Activated naive CD8-positive, alpha-beta T cell treated with anti-CD3 and anti-CD28 coated beads, Interleukin-2, amount 10 ng/mL, durations not matched to agents 7 days and 5 days (primary cell): ENCODE results near the gene REPS1. TPM values are rescaled to one million over a fixed set of nuclear protein-coding genes. Genes with fewer than 3 reads are reported as not detected.
"Not testable (repeated sequence)": the region's sequence is repeated elsewhere in the genome, so short reads cannot be mapped to it uniquely, and the experiment has no call there.

Experiments
- ATAC-seq: fragments of 150-1000 bp; cut with Tn5 transposase; one replicate; pipeline ENCODE4 v1.10.0; 2021; ENCODE audit warnings: low read depth, moderate library complexity
- POLR2A ChIA-PET: fragments of 350-600 bp; sonication (Branson Sonifier 250); formaldehyde crosslinking; loops from one replicate; lab custom pipeline; 2021; ENCODE audit warnings: antibody characterized with exemption; lab: Charles Lee
- DNase-seq: peaks from one replicate; pipeline ENCODE4 v3.0.0; 2021
- H3K27ac Mint-ChIP-seq: one replicate; pipeline ENCODE4 v1.8.0; 2022; ENCODE audit warnings: mild to moderate bottlenecking, mixed read lengths
- H3K27me3 Mint-ChIP-seq: one replicate; pipeline ENCODE4 v1.8.0; 2022; ENCODE audit warnings: mild to moderate bottlenecking, moderate library complexity, mixed read lengths
- H3K36me3 Mint-ChIP-seq: one replicate; pipeline ENCODE4 v1.8.0; 2021; ENCODE audit warnings: mild to moderate bottlenecking, mixed read lengths
- H3K4me1 Mint-ChIP-seq: one replicate; pipeline ENCODE4 v1.8.0; 2021; ENCODE audit warnings: mixed read lengths
- H3K4me3 Mint-ChIP-seq: one replicate; pipeline ENCODE4 v1.8.0; 2022; ENCODE audit warnings: mild to moderate bottlenecking, moderate library complexity, mixed read lengths
- H3K9me3 Mint-ChIP-seq: one replicate; pipeline ENCODE4 v1.8.0; 2021; ENCODE audit warnings: mixed read lengths
- total RNA-seq, 2 experiments: library from RNA; stranded (reverse); gene quantifications; one replicate each; pipeline ENCODE4 v1.2.3, GENCODE V29; 2021

REPS1 gene
- total RNA-seq, 2 experiments from 2014 or later, result 50.5 to 51.3 TPM

DNA sequence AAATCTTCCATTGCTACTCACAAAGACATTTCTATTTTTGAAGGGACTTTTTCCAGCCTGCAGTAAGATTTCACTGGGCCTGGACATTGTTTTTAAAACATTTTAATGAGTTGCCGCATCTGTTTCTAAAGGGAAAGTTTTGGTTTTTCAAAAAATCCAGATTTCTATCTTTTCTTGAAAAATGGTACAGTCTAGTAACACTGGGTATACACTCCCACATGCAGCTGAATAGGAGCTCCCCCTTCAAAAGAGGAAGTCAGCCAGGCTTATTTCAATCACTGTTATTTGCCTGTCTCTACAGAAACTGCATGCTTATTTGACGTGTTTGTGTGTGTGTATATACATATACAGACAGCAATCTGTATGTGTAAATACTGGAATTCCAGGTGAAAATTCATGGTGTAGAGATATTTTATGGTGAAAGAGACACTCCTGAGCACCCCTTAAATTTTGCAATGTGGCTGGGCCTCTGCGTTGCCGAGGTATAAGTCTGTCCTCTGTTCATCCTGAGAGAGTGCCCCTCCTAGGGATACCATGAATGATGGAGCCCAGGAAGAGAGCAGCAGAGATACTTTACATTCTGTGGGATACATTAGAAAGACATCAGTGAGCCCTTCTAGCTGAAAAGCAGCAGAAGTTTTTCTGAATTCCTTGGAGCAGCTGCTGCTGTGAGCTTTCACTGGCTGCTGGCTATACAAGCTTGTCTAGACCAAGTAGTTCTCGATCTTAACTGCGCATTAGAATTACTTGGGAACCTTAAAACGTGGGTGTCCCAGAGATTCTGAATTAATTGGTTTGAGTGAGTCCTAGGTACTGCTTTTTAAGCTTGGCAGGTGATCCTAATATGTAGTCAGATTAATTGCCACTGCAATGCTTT lies 28.5 kb upstream of the REPS1 start:
- ATAC-seq (no peak), DNase-seq (no peak)
- Mint-ChIP-seq H3K36me3 (no peaks in the 10 kb centered on the region), H3K4me1 (no peaks in the 10 kb centered on the region), H3K27me3 (peaks cover 11% of the 10 kb centered on the region), H3K27ac (no peak overlapping the region), H3K4me3 (no peak overlapping the region), H3K9me3 (no peaks in the 10 kb centered on the region)
- POLR2A ChIA-PET, result no interaction called here

DNA sequence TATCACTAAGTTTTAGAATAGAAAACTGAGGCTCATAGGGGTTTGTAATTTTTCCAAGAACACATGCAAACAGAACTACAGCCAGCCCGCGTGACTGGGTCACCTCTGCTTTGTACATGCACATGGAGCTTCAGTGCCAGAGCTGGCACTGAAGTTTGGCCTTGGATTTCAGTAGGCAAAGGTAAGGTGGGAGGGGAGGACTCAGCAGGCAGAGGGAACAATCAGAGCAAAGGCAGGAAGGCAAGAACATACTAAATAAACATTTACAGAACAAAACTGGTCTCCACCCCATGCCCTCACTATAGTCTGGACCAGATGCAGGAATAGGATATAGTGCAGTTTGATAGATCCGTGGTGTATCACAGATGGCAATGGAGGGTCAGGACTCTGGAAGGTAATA lies 26.9 kb upstream of the REPS1 start:
- no peak overlapping the region for H3K27ac Mint-ChIP-seq
- no peak overlapping the region for H3K4me3 Mint-ChIP-seq
- ATAC-seq, result no peak
- POLR2A ChIA-PET, result no interaction called here
- peaks cover 11% of the 10 kb centered on the region for H3K27me3 Mint-ChIP-seq
- no peaks in the 10 kb centered on the region for H3K4me1 Mint-ChIP-seq
- H3K9me3 Mint-ChIP-seq, result no peaks in the 10 kb centered on the region
- no peak for DNase-seq
- H3K36me3 Mint-ChIP-seq, result no peaks in the 10 kb centered on the region

DNA sequence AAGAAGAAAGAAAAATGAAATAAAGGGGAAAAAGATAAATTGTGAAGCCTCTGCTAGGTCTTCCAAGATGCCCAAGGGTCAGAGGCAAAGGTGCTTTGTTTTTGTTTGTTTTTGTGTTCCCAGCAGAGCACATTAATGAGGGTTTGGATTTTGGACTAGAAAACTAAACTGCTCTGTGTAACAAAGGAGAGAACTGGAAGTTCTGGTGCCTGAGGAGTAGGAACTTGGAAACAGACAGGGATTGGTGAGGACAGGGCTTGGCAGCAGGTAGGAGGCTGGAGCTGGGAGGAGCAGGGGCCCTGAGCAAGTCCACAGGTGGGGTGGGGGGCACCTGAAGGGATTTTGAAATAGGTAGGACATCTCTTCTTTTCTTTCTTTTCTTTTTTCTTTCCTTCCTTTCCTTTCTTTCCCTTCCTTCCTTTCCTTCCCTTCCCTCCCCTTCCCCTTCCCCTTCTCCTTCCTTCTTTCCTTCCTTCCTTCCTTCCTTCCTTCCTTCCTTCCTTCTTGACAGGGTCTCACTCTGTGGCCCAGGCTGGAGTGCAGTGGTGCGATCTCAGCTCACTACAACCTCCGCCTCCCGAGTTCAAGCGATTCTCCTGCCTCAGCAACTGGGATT lies 25.2 kb upstream of the REPS1 start:
- Mint-ChIP-seq H3K27me3 (peaks cover 11% of the 10 kb centered on the region), H3K4me3 (no peak overlapping the region), H3K9me3 (no peaks in the 10 kb centered on the region), H3K36me3 (no peaks in the 10 kb centered on the region), H3K4me1 (no peaks in the 10 kb centered on the region), H3K27ac (no peak overlapping the region)
- ATAC-seq (no peak), DNase-seq (no peak)
- POLR2A ChIA-PET, result no interaction called here

DNA sequence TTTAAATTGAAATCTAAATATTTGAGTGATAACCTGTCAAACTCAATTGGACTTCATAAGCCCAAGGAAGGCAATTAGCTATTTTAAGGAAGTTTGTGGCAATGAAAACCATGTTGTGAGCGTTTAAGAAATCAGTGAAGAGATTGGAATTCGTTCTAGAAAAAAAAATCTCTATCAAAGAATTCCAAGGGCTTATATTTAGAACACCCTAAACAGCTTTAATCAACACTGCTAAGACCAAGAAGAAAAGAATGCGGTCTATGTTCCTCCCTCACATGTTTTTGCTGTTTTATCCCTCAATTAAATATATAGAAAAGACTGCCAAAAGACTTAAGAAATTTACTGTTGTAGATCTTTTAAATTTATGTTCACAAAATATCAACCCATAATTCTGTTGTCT lies 23.9 kb upstream of the REPS1 start:
- H3K27ac Mint-ChIP-seq, result no peak overlapping the region
- ATAC-seq, result no peak
- no peak overlapping the region for H3K4me3 Mint-ChIP-seq
- no peaks in the 10 kb centered on the region for H3K9me3 Mint-ChIP-seq
- POLR2A ChIA-PET, result no interaction called here
- H3K27me3 Mint-ChIP-seq, result peaks cover 11% of the 10 kb centered on the region
- no peaks in the 10 kb centered on the region for H3K36me3 Mint-ChIP-seq
- no peaks in the 10 kb centered on the region for H3K4me1 Mint-ChIP-seq
- no peak for DNase-seq

DNA sequence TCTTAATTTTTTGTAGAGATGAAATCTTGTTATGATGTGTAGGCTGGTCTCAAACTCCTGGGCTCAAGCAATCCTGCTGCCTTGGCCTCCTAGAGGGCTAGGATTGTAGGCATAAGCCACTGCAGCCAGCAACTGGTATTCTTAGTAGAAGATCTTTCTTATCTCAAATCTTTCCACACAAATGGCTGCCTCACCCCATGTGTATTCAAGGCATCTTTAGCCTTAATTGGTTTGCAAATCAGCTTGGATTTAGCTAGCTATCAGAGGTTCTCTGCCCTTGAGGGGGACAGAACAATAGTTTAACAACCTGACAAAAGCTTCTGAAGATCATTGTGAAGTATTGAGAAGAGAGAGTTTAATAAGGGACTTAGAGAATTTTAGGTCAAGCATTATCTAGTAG lies 22.6 kb upstream of the REPS1 start:
- POLR2A ChIA-PET, result no interaction called here

DNA sequence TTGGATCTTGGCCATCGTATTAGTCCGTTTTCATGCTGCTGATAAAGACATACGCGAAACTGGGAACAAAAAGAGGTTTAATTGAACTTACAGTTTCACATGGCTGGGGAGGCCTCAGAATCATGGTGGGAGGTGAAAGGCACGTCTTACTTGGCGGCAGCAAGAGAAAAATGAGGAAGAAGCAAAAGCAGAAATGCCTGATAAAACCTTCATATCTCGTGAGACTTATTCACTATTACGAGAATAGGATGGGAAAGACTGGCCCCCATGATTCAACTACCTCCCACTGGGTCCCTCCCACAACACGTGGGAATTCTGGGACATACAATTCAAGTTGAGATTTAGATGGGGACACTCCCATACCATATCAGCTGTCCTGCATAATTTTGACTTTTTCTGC lies 20.1 kb upstream of the REPS1 start:
- POLR2A ChIA-PET, result no interaction called here

More for the DNA sequence above, 22.6 kb upstream of the REPS1 start:
- H3K27ac Mint-ChIP-seq, result no peak overlapping the region
- ATAC-seq (no peak), DNase-seq (no peak)
- peaks cover 11% of the 10 kb centered on the region for H3K27me3 Mint-ChIP-seq
- H3K36me3 Mint-ChIP-seq, result no peaks in the 10 kb centered on the region
- H3K4me3 Mint-ChIP-seq, result no peak overlapping the region
- no peaks in the 10 kb centered on the region for H3K4me1 Mint-ChIP-seq
- H3K9me3 Mint-ChIP-seq, result no peaks in the 10 kb centered on the region

DNA sequence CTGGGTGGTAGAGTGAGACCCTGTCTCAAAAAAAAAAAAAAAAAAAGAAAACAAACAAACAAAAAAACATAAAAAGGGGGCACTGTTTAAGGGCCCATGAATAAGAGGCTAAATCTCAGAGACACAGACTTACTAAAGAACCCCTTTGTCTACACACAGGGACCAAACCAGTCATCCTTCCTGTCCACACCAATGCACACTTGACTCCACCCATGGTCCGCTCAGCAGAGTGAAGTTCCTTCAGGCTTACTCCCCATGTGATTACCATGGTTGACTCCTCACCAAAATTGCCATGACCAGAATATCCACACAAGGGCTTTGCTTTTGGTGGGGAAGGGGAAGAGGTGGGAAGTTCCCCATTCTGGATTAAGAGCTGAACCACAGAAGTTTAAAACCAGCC lies 19.4 kb upstream of the REPS1 start:
- DNase-seq, result no peak
- POLR2A ChIA-PET, result no interaction called here

More for the DNA sequence above, 20.1 kb upstream of the REPS1 start:
- H3K36me3 Mint-ChIP-seq, result no peaks in the 10 kb centered on the region
- H3K27me3 Mint-ChIP-seq, result peaks cover 13% of the 10 kb centered on the region
- ATAC-seq, result no peak
- no peak overlapping the region for H3K4me3 Mint-ChIP-seq
- H3K9me3 Mint-ChIP-seq, result no peaks in the 10 kb centered on the region
- H3K27ac Mint-ChIP-seq, result no peak overlapping the region
- no peaks in the 10 kb centered on the region for H3K4me1 Mint-ChIP-seq
- DNase-seq, result no peak

DNA sequence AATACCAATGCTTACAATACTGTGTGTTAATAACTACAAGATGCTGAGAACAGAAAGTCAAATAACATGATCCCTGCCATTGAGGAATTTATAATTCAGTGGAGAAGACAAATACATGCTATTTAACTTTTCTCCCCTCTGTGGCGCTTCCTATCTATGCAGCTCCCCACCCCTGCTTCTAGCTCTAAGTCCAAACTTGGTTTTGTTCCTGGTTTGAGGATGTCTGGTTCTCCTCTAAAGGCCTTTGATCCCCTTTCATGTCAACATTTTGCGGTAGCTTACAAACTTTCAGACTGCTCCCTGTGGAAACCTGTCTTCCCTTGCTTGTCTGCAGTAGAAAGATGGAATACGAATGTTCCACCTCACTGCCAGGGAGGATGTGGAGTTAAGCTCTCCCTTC lies 18.4 kb upstream of the REPS1 start:
- H3K27ac Mint-ChIP-seq, result no peak overlapping the region
- POLR2A ChIA-PET, result no interaction called here
- H3K9me3 Mint-ChIP-seq, result no peaks in the 10 kb centered on the region
- no peaks in the 10 kb centered on the region for H3K4me1 Mint-ChIP-seq
- H3K27me3 Mint-ChIP-seq, result peaks cover 8% of the 10 kb centered on the region
- H3K4me3 Mint-ChIP-seq, result no peak overlapping the region
- ATAC-seq (no peak), DNase-seq (no peak)
- no peaks in the 10 kb centered on the region for H3K36me3 Mint-ChIP-seq

More for the DNA sequence above, 19.4 kb upstream of the REPS1 start:
- Mint-ChIP-seq H3K27me3 (peaks cover 8% of the 10 kb centered on the region), H3K4me1 (no peaks in the 10 kb centered on the region), H3K36me3 (no peaks in the 10 kb centered on the region), H3K4me3 (no peak overlapping the region), H3K9me3 (no peaks in the 10 kb centered on the region), H3K27ac (no peak overlapping the region)
- no peak for ATAC-seq

DNA sequence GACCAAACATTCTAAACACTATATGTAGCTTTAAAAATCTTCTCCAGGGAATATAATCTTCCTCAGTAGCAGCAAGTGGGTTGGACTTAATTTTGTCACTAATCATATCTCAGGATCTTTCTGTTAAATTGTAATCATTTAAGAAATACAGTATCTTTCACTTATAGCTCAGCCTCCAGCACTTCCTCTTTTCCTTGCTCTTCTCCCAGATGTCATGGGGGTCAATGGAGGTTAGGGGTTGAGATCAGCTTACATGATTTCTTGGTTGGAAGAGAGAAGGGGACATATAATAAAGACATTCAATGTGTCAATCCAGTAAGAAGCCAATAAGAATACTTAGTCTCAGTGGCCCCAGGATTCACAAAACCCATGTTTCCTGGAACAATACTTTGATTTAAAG lies 15.7 kb upstream of the REPS1 start:
- no peak for ATAC-seq
- H3K27ac Mint-ChIP-seq, result no peak overlapping the region
- peaks cover 2% of the 10 kb centered on the region for H3K4me1 Mint-ChIP-seq
- POLR2A ChIA-PET, result no interaction called here
- no peak for DNase-seq
- peaks cover 1% of the 10 kb centered on the region for H3K36me3 Mint-ChIP-seq
- no peak overlapping the region for H3K4me3 Mint-ChIP-seq
- H3K9me3 Mint-ChIP-seq, result no peaks in the 10 kb centered on the region
- peaks cover 8% of the 10 kb centered on the region for H3K27me3 Mint-ChIP-seq

DNA sequence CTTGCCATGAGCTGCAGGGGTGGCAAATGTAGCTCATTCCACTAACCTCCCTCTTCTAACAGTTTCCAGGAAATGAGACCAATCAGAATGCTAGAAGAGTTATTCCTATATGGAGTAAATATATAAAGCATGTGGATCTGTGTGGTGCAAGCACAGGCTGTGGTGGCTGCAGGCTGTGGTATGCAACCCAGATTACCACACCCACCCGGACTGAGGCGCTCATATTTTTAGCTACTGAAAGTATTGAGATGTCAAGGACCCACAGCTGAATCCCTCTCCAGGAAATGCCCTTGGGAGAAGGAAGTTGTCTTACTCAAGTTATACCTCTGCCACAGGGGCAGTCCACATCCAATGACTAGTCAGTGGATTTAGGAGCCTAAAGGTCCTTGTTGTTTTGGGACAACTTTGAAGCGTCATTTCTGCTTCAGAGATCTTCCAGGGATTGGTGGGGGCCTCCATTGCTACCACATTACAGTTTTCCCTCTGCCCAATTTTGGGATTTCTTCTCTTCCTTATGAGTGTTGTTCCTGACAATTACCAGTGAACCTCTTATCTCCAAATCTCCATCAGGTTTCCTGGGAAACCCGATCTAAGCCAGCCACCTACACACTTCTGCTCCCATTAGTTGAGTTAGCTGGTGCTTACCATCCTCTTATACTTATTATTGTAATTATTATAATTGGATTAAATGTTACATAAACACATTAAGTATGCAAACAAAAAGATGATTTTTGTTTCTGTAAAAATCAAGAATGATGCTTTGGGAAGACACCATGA lies 12.1 kb upstream of the REPS1 start:
- no peaks in the 10 kb centered on the region for H3K9me3 Mint-ChIP-seq
- H3K4me1 Mint-ChIP-seq, result peaks cover 2% of the 10 kb centered on the region
- no peak for ATAC-seq
- POLR2A ChIA-PET, result no interaction called here
- peaks cover 1% of the 10 kb centered on the region for H3K36me3 Mint-ChIP-seq
- H3K27ac Mint-ChIP-seq, result no peak overlapping the region
- H3K27me3 Mint-ChIP-seq, result peaks cover 8% of the 10 kb centered on the region
- H3K4me3 Mint-ChIP-seq, result no peak overlapping the region
- no peak for DNase-seq

DNA sequence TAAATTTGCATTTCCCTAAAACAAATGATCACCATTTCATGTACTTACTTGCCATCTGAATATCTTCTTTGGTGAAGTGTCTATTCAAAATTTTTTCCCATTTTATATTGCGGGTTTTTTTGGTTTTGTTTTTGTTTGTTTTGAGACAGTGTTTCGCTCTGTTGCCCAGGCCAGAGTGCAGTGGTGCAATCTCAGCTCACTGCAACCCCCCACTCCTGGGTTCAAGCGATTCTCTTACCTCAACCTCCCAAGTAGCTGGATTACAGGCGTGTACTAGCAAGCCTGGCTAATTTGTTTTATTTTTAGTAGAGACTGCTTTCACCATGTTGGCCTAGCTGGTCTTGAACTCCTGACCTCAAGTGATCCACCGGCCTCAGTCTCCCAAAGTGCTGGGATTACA lies 9.1 kb upstream of the REPS1 start:
- no peak overlapping the region for H3K27ac Mint-ChIP-seq
- H3K4me1 Mint-ChIP-seq, result peaks cover 2% of the 10 kb centered on the region
- ATAC-seq, result no peak
- no peak overlapping the region for H3K4me3 Mint-ChIP-seq
- no peaks in the 10 kb centered on the region for H3K9me3 Mint-ChIP-seq
- H3K27me3 Mint-ChIP-seq, result peaks cover 3% of the 10 kb centered on the region
- H3K36me3 Mint-ChIP-seq, result peaks cover 1% of the 10 kb centered on the region
- no peak for DNase-seq
- POLR2A ChIA-PET, result no interaction called here

DNA sequence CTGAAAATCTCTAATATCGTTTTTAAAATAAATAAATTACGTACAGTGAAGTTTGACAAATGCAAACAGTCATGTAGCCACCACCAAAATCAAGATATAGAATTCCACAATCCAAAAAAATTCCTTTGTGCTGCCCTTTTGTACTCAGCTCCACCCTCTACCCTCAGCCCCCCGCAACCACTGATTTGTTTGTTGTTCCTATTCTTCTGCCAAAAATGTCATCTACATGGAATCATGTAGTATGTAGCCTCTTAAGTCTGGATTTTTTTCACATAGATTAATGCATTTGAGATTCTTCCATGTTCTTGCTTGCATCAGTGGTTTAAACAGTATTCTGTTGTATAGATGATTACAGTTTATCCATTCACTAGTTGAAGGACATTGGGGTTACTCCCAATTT lies 8.5 kb upstream of the REPS1 start:
- ATAC-seq (no peak), DNase-seq (no peak)
- Mint-ChIP-seq H3K36me3 (peaks cover 1% of the 10 kb centered on the region), H3K4me1 (peaks cover 2% of the 10 kb centered on the region), H3K27me3 (peaks cover 3% of the 10 kb centered on the region), H3K9me3 (no peaks in the 10 kb centered on the region), H3K27ac (no peak overlapping the region), H3K4me3 (no peak overlapping the region)
- POLR2A ChIA-PET, result interaction anchor here (0.5 to 0.6 kb wide), 2 partner anchors 27 to 104 kb away, joined by 4 read pairs; no protein-coding TSS in a partner anchor

DNA sequence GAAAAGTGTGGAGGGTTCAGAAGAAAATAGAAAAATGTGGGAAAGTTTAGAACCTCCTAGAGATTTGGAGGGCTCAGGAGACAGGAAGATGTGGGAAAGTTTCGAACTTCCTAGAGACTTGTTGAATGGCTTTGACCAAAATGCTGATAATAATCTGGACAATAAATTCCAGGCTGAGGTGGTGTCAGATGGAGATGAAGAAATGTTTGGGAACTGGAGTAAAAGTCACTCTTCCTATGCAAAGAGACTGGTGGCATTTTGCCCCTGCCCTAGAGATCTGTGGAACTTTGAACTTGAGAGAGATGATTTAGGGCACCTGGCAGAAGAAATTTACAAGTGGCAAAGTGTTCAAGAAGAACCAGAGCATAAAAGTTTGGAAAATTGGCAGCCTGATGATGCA lies 5.4 kb upstream of the REPS1 start:
- H3K4me3 Mint-ChIP-seq, POLR2A ChIA-PET, H3K27me3 Mint-ChIP-seq, H3K4me1 Mint-ChIP-seq, H3K36me3 Mint-ChIP-seq, DNase-seq, ATAC-seq, H3K9me3 Mint-ChIP-seq, H3K27ac Mint-ChIP-seq: not testable (repeated sequence)
